ENCODE results near the gene ZNF821. TPM values are rescaled to one million over a fixed set of nuclear protein-coding genes. Genes with fewer than 3 reads are reported as not detected.

Gene ZNF821
- total and polyA plus RNA-seq, 10 donors, result 7.9 to 15.9 (median 10.4) TPM

DNA sequence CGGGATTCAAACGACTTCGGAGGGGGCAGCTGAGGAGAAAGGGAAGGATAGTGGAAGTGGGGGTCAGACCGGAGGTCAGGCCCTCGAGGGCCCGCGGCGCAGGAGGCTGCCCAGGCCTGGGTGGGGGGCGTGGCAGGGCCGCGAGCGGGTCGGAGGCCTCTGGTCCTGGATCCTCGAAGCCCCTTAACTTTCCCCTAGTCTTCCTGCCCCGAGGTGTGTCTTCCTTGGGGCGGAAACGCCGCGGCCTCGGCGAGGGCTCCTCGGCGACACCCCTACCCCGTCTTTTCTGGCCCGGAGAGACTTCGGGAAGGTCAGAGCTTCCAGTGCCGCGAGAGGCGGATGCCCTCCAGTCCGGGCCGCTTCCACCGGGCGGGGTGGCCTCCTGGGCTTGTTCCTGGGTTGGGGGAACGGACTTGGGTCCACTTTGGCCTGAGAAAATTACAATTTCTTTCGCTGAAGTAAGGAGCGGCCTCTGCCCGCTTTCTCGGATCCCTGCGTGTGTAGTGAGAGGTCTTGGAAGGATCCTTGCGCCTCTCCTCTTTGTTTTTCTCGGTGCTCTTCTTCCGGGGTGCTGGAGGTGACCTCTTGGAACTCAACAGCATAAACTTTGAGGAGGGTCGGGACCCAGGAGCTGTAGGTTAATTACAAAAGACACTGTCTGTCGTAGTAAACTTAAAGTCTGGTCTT lies 11.8 kb upstream of the ZNF821 start:
- 0 to 1% (median 0%) methylated on average over 21 to 44 of the region's 44 CpGs for WGBS, 5 donors
- peak overlapping the region; percentile 64 to 95 (median 85) for H3K4me3 ChIP-seq
- peaks cover 0 to 9% (median 0%) of the 10 kb centered on the region in 6 donors for H3K36me3 ChIP-seq
- peak; percentile 92 for DNase-seq
- H3K27me3 ChIP-seq (replicated peaks in 1 of 7), result no peaks in the 10 kb centered on the region
- intact Hi-C loops (cut with DNase I; ENCODE audit: low total_unique reads), result loop anchor here (5.0 to 10.0 kb wide), 2 partner anchors 89 to 199 kb away; partner anchors contain the start of genes AP1G1, DHX38 and TXNL4B
- H3K27ac ChIP-seq, result peak overlapping the region; percentile 93 to 99 (median 97)
- TF ChIP-seq POLR2AphosphoS5 (IDR thresholded peaks at IDR 0.05) (no peak), CTCF (IDR thresholded peaks at IDR 0.05 in 8 of 11, conservative IDR thresholded peaks at IDR 0.05 in 3 of 11) (no peak), POLR2A (IDR thresholded peaks at IDR 0.05) (no peak)
- peaks cover 38 to 57% (median 53%) of the 10 kb centered on the region in 6 donors for H3K4me1 ChIP-seq
- H3K9me3 ChIP-seq, result no peaks in the 10 kb centered on the region

DNA sequence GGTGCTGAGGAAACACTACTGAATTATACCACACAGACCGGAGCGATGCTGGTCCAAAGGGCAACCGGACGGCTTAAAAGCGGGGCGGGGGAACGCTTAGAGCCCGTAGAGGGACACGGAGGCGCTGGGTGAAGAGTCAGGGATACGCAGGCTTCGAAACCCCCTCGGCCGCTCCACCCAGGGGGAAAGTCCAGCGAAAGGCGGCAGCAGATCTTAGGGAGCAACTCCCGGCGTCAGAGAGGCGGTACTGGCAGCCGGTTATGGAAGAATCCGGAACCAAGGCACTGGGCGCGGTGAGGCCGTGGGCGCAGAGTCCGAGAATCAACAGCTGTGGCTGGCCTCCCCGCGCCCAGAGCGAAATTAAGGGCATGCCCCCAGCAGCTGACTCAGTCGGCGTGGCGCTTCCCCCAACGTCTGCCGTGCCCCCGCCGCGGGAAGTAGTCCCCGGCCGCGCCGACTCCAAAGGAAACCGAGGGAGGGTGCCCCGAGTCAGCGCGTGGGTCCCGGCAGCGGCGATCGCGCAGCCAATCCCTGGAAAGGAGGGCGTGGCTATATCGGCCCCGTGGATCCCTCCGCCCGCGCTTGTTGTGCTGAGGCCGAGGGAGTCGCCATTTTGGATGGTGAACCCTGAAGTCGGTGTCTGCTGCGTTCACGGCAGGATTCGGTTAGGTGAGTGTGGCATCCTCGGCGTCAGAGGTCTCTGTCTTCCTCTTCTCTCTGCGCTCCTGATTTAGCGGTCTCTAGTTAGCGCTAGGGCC lies 11.1 kb upstream of the ZNF821 start, which contains the start of gene IST1:
TSS of gene IST1 (plus strand) at position 611 of the 758 bp plus-strand sequence. CDS start 20,110 bp downstream, outside the sequence.
- WGBS, 5 donors, result 0 to 1% (median 0%) methylated on average over 38 to 67 of the region's 67 CpGs
- peak within 1 kb of the TSS; percentile 93 to 99 (median 97) for H3K27ac ChIP-seq
- peak; percentile 99 for DNase-seq
- peaks cover 0 to 9% (median 0%) of the 10 kb centered on the region in 6 donors for H3K36me3 ChIP-seq
- H3K27me3 ChIP-seq (replicated peaks in 1 of 7), result no peaks in the 10 kb centered on the region
- H3K9me3 ChIP-seq, result no peaks in the 10 kb centered on the region
- TF ChIP-seq CTCF (IDR thresholded peaks at IDR 0.05 in 8 of 11, conservative IDR thresholded peaks at IDR 0.05 in 3 of 11), result peak in 5 of 11 experiments; percentile 14 to 43 (median 27)
- peak; percentile 95 to 98 (median 97) for TF ChIP-seq POLR2AphosphoS5 (IDR thresholded peaks at IDR 0.05)
- TF ChIP-seq POLR2A (IDR thresholded peaks at IDR 0.05), result peak in 2 of 3 donors; percentile 29 to 44
- intact Hi-C loops (cut with DNase I; ENCODE audit: low total_unique reads), result loop anchor here (5.0 to 10.0 kb wide), 2 partner anchors 88 to 200 kb away; partner anchors contain the start of genes AP1G1, DHX38 and TXNL4B
- H3K4me3 ChIP-seq, result peak within 1 kb of the TSS; percentile 64 to 95 (median 85)
- peaks cover 31 to 50% (median 46%) of the 10 kb centered on the region in 6 donors for H3K4me1 ChIP-seq

DNA sequence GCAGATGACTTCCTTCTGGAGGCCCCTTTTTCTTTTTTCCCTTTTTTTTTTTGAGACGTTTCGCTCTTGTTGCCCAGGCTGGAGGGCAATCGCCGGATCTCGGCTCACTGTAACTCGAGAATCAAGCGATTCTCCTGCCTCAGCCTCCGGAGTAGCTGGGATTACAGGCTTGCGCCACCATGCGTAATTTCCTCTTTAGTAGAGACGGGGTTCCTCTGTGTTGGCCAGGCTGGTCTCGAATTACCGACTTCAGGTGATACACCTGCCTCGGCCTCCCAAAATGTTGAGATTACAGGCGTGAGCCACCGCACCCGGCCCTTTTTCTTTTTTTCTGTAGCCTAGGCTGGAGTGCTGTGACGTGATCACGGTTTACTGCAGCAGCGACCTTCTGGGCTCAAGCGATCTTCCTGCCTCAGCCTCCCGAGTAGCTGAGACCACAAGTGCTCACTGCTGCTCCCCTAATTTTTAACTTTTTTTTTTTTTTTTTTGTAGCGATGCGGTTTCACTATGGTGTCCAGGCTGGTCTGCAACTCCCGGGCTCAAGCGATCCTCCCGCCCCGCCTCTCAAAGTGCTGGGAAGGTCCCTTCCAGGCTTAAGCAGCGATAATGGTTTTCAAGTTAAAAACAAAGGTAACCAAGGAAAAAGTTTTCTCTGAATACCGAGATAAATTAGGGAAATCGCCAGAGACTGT lies 10.4 kb upstream of the ZNF821 start:
- H3K4me3 ChIP-seq, result peak overlapping the region; percentile 64 to 95 (median 85)
- peaks cover 24 to 42% (median 39%) of the 10 kb centered on the region in 6 donors for H3K4me1 ChIP-seq
- peak; percentile 83 for DNase-seq
- 0 to 1% (median 0%) methylated on average over 31 of the region's 31 CpGs for WGBS, 5 donors
- intact Hi-C loops (cut with DNase I; ENCODE audit: low total_unique reads), result loop anchor here (10.0 kb wide), 1 partner anchor 200 kb away; the partner anchor contains the start of genes DHX38 and TXNL4B
- no peaks in the 10 kb centered on the region for H3K27me3 ChIP-seq (replicated peaks in 1 of 7)
- H3K27ac ChIP-seq, result peak overlapping the region; percentile 93 to 99 (median 97)
- peaks cover 0 to 9% (median 0%) of the 10 kb centered on the region in 6 donors for H3K36me3 ChIP-seq
- TF ChIP-seq POLR2AphosphoS5 (IDR thresholded peaks at IDR 0.05) (peak in 1 of 3 donors; percentile 52), POLR2A (IDR thresholded peaks at IDR 0.05) (no peak)
- no peaks in the 10 kb centered on the region for H3K9me3 ChIP-seq

GRCh38 chr16:71893888-71894228 lies 9.9 kb upstream of the ZNF821 start:
- no peaks in the 10 kb centered on the region for H3K9me3 ChIP-seq
- no peak for DNase-seq
- no peaks in the 10 kb centered on the region for H3K27me3 ChIP-seq (replicated peaks in 1 of 7)
- H3K4me3 ChIP-seq, result peak overlapping the region; percentile 64 to 95 (median 85)
- H3K36me3 ChIP-seq, result peaks cover 0 to 8% (median 0%) of the 10 kb centered on the region in 6 donors
- H3K27ac ChIP-seq, result peak overlapping the region; percentile 93 to 99 (median 97)
- peaks cover 19 to 37% (median 34%) of the 10 kb centered on the region in 6 donors for H3K4me1 ChIP-seq
- intact Hi-C loops (cut with DNase I; ENCODE audit: low total_unique reads), result loop anchor here (10.0 kb wide), 1 partner anchor 201 kb away; the partner anchor contains the start of genes DHX38 and TXNL4B
- WGBS, 5 donors, result 35 to 44% (median 41%) methylated on average over 7 of the region's 7 CpGs
- no peak for TF ChIP-seq POLR2AphosphoS5 (IDR thresholded peaks at IDR 0.05)
